NCI-H226 (cell line): ENCODE results near the gene TELO2.

Experiments used
- DNase-seq: peaks from one replicate; pipeline ENCODE4 v3.0.0-alpha.2; 2015

Gene TELO2

DNA sequence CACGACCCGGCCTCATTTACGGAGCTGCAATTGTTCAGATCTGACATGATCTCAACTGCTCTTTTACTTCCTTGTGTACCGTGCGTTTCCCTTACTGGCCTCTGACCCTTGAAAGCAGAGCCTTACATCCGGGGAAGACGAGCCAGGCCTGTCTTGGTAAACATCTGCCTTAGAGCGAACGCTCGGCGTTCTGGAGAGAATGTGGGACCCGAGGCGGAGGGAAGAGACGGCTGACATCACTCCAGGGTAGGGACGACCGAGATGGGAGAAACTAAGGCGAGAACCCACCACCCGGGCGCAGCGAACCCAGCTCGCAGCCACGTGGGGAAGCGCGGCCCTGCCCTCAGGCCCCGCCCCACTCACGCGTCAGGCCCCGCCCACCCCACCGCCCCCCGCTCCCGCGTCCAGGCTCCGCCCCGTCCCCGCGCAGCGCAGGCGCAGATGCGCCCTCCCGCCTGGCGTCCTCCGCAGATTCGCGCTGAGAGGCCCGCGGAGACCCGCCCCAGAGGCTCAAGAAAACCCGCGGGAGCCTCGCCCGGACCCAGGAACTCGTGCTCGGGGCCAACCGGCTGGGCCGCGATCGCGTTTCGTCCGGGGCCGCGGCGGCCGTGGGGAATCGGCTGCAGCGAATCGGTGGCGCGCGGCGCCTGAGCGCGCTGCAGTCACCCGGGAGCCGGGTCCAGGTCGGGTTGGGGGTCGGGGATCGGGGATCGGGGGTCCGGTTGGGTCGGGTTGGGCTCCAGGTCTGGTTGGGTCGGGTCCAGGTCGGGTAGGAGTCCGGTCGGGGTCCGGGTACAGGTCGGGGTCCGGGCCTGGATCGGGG, at the start of gene TELO2:
TSS of gene TELO2 (plus strand) at position 438 of the 823 bp plus-strand sequence. CDS start 922 bp downstream, outside the sequence.
- DNase-seq = peak; percentile 71

DNA sequence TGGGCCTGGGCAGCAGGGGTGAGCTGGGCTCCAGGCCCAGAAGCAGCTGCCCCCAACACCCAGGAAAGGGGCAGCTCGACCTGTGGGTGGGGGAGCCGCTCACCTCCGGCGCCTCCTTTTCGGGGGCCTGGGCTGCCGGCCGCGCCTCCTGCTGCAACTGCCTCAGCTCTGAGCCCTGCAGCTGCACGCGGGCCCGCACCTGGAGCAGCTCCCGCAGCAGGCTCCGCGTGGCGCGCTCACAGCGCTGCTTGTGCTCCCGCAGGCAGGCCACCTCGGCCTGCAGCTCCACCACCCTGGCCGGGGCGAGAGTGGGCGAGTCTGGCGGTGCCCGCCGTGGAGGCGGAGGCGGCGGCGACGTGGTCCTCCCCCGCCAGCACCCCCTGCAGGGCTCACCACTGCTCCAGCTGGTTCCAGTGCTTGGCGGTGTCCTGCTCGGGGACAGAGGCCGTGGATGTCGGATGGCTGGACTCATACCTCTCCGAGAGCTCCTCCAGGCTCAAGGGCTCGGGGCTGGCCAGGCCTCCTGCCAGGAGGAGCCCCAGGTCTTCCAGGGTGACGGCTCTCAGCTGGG, 49.7 kb upstream of the TELO2 start:
- no peak for DNase-seq

DNA sequence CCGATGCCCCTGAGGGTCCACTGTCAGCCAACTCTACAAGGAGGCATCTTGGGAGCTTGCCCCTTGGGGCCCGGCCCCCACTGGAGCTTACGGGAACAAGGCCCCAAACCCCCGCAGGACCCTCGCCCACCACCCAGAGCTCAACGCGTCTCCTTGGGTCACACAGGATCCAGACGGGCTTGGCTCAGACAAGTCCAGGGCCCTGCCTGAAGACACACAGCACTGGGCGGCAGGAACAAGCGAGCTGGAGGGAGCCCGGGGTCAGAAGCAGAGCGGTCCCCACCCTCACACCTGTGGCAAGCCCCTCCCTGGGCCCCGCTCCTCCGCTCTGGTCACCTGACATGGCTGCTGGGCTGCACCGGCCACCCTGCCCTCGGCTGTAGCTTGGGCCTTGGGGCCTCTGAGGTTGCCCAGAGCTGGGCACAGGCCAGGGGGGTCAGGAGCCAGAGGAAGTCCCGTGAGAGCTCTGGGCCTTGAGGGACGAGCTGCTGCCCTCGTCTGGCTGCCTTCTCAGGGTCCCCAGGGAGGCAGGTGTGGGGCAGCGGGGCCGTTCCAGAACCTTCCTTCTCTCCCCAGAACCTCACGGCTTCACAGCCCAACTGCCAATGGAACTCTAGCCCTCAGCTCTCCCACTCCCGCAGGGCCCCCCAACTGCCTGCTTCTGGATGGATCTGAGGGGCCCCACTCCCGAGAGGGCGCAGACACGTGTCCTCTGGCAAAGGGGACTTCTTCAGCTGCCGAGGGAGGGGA, 49.0 kb upstream of the TELO2 start, which contains the start of gene CCDC154:
TSS of gene CCDC154 (minus strand) at position 577 of the 750 bp plus-strand sequence. CDS start at position 343, 234 bp downstream.
- DNase-seq = no peak

DNA sequence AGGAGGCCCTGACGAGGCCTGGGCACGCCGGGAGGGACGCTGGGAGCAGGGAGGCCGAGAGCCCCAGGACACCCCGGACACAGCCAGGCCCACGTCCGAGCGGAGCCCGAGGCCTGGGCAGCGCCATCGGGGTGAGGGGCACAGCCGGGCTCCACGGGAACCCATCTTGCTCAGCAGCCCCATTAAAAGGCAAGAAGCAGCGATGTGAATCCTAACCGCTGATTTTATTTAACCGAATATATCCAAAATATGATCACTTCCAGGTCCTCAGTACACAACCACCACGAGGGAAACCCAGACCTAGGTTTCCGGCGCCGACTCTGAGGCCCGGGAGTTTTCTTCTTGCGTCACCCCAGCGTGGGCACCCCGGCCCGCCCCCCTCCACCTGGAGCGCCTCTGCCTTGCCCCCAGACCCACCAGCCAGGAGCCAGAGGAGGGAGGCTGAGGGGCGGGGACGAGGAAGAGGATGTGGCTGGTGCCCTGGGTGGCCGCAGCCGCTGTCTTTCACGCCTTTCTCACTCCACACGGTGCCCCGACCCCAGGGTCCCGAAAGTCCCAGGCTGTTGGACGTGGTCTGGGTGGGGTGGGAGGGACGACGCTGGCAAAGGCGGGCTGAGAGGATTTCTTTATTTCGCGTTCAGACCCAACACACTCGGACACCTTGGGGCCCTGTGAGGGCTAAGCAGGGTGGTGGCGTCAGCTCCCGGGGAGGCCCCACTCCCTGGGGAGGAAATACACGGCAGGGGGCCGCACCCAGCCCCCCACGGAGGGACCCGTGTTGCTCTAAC, 48.2 kb upstream of the TELO2 start:
- DNase-seq = no peak

DNA sequence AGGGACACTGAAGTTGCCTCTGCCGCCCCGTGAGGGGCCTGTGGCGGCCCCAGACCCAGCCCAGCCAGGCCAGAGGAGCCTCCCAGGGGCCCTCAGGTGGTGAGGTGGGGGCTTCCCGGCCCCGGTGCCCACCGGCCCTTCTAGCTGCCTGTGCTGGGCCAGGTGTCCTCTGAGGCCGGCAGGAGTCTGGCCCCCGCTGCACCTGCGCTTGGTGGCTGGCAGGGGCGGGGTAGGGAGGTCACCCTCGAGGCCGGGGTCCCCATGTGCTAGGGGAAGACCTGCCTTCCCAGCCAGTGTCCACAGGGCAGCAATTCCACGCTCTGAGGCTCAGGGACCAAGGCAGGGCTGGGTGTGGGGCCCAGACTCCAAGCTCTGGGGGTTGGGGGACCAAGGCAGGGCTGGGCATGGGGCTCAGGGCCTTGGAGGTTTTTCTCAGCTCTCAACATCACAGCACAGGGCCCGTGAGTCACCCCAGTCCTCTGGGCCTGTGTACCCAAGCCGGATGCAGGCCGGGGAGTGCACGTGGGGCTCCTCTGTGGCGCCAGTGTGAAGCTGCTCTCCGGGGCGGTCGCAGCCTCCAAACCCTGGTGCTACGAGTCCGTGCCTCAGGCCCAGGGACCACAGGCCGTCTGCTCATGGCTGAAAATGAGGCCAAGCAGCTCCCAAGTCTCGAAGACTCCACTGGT, 47.5 kb upstream of the TELO2 start:
- DNase-seq = no peak

DNA sequence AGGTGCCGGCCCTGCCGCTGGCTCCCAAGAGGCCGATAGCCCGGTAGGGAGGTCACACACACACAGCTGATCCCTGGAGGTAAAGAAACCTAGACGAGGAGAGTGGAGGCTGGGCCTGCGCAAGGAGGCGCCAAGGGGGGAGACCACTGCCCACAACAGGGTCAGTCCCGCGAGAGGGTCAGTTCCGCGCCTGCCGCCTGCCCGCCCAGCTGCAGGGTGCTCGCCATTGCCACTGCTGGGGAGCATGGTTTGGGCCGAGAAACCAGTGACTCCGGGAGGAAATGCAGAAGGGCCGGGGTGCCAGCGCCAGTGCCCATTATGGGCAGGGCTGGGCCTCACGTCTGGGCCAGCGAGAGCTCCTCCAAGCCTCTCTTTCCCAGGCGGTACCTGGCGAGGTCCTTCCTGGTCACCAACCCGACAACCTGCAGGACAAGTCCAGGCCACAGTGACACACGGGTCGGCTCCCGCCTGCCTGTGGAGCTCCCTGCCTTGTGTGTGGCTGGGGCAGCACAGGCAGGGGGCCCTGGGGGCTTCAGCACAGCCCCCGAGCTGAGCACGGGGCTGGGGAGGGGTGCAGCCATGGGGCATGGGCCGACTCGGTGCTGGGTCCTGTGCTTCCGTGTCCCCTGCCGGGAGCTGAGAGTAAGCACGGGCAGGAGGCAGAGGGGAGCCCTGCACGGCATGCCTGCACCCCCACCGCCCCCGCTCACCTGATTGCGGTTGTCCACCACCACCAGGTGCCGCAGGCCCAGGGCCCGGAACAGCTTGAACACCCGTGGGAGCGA, 46.7 kb upstream of the TELO2 start:
- no peak for DNase-seq

DNA sequence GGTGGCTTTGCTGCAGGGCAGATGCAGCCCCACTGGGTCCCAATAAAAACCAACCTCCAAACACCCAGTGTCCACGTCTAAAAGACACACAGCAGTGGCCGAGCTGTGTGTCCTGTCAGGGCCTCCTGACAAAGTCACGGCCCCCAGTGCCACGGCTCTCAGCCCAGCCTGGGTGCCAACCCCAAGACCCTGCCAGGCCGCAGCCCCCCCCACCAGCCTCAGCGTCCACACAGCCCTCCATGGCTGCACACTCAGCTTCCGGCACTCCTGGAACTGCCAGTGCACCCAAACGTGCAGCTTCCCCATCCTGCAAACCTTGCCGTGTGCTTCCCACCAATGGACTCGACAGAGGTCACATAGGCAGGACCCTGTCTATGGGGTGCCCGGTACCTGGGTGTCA, 45.2 kb upstream of the TELO2 start:
- no peak for DNase-seq

DNA sequence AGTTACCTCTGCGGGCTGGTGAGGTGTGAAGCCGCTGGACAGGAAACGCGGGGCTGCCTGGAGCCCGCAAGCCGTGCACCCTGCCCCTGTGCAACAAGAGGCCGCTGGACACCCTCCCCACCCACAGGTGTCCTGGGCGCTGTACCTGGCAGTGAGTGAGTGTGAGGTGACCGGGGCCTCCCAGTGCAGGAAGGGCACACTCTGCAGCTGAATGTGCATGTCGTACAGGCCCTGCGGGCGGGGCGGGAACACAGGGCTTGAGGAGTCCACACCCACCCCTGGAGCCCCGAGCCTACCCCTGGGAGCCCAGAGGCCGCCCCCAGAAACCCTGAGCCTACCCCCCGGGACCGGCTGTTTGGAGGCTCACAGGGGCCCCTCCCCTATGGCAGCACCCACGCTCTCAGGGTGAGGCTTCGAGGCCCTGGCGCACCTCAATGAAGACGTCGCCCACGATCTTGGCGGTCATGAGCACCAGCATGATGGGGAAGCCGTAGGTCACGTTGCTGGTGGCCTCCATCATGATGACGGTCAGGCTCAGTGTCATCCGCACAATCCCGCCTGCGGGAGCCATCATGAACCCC, 44.5 kb upstream of the TELO2 start:
- DNase-seq = no peak

DNA sequence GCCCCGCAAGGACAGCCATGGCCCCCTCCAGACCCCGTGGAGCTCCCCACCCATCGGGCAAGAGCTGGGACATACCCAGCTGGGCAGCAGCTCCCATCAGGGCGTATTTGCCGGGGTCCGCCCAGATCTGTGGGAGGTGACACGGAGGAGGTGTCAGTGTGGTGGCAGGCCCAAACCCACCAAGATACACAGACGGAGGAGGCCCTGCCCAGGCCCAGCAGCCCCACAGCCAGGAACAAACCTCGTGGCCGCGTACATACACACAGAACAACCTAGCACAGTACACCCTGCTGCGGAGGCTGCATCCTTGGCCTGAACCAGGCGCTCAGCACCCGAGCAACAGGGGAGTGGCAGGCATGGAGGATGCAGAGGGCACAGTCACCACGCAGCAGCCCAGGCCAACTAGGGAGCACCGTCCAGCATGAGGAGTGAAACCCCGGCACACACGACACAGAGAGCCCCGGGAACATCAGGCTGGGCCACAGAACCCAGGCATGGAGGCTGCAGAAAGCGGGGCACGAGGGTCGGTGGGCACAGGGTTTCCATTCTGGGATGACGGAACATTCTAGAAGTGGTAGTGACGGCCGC, 43.9 kb upstream of the TELO2 start:
- DNase-seq = no peak

DNA sequence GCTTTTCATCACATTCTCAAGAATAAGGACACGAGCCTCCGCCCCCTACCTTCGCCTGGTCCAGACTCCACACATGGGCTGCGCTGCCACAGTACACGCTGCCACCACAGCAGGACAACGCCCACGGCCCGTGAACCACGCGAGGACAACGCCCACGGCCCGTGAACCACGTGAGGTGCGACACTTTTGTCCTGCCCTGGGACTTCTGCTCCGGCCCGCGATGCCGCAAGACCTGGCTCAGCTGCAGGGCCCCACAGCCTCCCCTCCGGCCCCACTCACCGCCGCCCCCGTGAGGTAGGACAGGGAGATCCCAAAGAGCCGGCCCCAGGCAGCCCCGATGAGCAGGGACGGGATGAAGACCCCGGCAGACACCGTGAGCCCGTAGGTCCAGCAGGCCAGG, 42.9 kb upstream of the TELO2 start:
- no peak for DNase-seq

DNA sequence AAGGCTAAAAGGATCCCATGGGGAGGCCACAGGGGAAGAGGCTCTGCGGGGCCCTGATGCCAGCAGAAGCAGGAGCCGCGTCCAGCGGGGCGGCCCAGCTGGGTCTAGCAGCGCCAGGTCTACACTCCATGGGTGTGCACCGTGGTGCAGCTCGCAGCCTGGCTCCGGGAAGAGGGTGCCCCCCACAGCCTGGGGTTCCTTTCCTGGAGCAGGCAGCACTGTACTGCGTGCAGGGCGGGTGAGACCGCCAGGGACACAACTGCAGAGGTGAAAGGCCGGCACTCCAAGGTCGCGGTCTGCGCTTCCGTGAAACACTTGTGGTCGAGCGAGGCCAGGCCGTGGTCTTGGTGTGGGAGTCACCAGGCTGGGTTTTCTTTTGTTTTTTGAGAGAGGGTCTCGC, 42.3 kb upstream of the TELO2 start:
- DNase-seq = no peak

DNA sequence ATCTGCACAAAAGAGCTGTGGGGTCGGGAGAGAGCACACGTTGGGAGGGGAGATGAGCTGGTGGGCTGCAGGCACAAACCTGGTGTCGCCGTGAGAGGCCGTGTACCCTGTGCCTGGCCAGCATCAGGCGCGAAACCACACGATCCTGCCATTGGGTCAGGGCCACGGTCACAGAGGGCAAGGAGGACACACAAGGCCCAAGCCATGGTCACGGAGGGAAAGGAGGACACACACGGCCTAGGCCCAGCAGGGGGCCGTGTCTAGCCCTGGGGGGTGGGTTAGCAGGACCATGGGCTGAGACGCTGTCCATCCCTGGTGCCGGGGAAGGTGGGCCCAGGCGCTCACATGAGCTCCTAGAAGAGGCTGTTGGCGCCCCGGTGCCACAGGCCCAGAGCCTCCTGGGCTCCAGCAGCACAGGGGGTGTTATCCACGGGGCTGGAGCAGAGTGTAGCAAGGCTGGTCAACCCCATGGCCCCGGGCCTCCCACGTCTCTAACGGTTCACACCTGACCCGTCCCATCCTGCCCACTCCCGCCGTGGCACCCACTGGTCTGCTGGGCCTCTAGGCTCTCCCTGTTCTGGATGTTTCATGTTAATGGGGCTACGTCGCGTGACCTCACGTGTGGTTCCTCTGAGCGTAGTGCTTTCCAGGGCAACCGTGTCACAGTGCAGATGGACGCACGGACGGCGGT, 41.3 kb upstream of the TELO2 start:
- no peak for DNase-seq

DNA sequence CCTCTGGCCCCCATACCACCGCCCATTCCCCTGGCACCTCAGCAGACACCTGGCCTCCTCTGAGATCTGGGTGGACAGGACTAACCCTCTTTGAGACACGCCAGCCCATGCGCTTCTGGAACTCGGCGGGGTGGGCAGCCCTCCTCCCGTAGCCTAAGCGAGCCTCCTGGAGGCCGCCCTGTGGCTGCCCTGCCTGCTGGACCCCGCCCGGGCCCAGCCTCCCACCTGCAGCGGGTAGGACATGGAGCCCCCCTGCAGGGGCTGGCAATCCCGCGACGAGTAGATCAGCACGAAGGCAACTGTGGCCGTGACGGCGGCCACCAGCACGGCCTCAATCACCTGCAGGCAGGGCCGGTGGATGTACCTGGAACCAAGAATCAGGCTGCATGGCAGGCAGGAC, 40.6 kb upstream of the TELO2 start:
- DNase-seq = no peak

DNA sequence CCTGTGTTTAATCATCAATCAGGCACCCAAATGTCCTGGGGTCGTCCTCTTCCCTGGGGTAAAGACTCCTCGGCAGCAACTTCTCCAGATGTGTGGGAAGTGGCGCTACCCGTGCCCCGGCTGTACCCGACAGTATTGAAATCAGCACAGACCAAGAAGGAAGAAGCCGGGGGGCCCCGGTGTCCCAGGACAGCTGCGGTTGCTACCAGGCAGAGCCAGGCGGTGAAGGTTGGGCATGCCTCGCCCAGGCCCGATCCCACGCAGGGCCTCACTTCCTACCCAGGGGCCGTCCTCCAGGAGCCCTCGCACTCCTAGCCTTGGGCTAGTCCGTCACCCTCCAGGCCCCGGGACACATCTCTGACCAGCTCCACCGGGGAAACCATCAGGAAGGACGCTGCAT, 39.8 kb upstream of the TELO2 start:
- no peak for DNase-seq

DNA sequence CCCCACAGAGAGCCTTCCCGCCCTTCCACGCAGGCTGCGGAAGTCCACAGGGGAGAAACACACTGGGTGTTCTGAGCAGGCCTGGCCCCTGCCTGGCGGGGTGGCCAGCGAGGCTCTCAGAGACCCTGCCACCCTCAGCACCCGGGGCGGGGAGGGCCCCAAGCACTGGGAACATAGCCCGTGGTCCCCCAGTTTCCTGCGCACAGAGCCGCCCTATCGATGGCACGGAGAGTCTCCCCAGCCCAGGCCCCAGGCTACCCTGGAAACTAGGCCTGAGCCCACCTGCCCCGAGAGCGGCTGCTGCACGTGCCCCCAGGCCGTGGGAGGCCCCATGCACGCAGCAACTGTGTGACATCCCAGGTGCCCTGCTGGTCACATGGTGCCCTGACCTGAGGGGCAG, 38.6 kb upstream of the TELO2 start:
- no peak for DNase-seq

DNA sequence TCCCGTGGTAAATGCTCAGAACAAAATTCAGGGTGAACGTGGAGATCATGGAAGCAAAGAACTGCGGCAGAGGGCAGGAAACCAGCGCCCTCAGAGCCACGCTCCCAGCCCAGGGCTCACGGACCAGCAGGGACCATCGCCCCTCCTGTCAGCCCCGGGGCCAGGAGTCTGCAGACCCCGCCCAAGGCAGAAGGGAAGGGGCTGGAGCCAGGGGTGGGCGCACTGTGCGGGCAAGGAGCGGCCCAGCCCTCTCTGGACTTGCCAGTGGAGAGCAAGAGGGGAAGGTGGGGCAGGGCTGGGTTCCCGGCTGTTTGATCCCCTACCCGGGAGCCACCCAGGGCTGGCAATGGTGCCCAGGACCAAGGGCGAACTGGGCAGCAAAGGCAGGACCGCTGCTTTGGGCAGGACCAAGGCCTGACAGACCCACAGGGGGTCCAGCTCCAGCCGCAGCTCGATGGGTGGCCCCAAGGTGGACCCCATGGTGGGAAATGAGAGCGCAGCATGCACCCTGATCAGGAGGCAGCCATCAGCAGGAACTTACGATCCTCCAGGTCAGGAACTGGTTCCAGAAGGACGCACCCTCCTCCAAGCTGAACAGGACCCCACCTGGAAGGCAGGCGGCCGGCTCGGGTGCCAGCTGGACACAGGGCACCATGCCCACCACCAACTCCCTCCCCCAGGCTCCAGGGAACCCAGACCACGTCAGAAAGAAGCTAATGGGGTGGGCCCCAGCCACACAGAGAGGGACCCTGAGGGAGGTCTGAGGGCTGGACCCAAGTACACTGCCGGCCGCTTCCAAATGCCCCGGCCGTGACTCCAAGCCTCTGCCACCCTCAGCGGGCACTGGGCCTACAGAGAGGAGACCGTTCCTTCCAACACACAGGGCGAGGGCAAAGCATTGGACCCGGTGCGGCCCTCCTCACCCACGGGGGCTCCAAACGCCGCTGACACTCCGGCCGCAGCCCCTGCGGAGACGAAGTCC, 37.7 kb upstream of the TELO2 start:
- no peak for DNase-seq

DNA sequence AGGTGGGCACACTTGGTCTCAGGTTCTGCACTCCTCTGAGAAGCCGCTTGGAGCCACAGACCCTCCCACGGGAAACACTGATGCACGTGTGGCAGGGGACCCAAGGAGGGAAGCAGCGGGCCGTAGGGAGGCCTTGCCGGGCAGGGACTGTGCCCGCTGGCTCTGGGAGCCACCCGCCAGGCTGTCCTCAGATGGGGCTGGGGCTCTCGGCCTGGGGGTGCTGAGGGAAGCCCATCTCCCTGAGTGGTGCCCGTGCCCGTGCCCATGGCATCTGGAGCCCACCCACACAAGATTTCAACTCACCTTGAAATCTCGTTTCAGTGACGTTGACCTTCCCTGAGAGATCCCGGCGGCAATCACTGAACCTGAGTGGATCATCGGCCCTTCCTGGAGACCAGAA, 36.2 kb upstream of the TELO2 start:
- DNase-seq = no peak

DNA sequence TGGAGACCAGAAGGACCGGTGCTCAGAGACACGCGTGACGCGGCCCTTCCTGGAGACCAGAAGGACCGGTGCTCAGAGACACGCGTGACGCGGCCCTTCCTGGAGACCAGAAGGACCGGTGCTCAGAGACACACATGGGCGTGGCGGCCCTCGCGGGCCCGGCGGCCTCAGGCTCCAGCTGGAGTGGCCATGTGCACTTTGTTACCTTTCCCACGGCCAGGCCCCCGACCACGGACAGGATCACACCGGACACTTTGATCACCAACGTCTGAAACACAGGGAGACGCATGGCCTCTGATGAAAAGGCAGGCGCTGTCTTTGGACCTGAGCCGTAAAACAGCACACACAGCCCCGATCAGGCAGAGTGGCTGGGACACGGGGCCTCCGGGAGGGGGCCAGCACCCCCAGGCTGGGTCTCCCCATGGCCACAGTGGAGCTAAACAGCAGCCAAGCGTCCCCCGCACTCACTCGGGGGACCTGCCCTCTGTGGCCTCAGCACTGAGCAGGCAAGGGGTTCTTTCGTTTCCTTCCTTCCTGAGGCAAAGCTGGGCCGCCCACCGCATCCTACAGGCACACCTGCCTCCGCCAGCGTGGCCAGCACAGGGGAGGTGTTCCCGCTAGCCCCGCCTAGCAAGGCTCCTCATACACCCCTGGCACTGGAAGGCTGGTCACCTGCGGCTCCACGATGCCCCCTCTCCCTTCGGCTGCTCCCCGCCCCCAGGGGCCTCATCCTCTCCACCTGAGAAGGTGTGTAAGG, 35.5 kb upstream of the TELO2 start:
- DNase-seq = no peak
